Naive thymus-derived CD4-positive, alpha-beta T cell (primary cell): Measurements from ENCODE around the gene PON3. TPM values are rescaled to one million over a fixed set of nuclear protein-coding genes. Genes with fewer than 3 reads are reported as not detected.

Experiments
- ATAC-seq: fragments of 150-1000 bp; cut with Tn5 transposase; 2 replicates; pipeline ENCODE4 v1.10.0; 2021; ENCODE audit warnings: mild to moderate bottlenecking, moderate library complexity
- CTCF ChIA-PET: fragments of 350-600 bp; sonication (Branson Sonifier 250); formaldehyde crosslinking; loops from one replicate; lab custom pipeline; 2021; ENCODE audit warnings: antibody characterized with exemption; lab: Charles Lee
- POLR2A ChIA-PET: fragments of 350-600 bp; sonication (Branson Sonifier 250); formaldehyde crosslinking; loops from one replicate; lab custom pipeline; 2021; ENCODE audit warnings: antibody characterized with exemption, inconsistent platforms; lab: Charles Lee
- DNase-seq, 9 donors: peaks; one replicate each; pipeline versions ENCODE4 v3.0.0 to v3.0.0-alpha.2; 2020 to 2022; ENCODE audit warnings: mixed read lengths in 1 of 9
- H3K27ac ChIP-seq: one replicate; pipeline ENCODE4 v1.7.0; 2013; ENCODE audit warnings: mild to moderate bottlenecking, low read depth, low read length, moderate library complexity
- H3K27me3 ChIP-seq, 2 donors: one replicate each; pipeline ENCODE4 v1.7.0; 2013; ENCODE audit warnings: low read length in 2 of 2, mild to moderate bottlenecking in 2 of 2, moderate library complexity in 2 of 2; ENCODE audit not compliant: control insufficient read depth in 2 of 2, insufficient read depth in 2 of 2
- H3K36me3 ChIP-seq, 3 experiments: 1 replicate in 2 of 3; 2 replicates in 1 of 3; pipeline ENCODE4 v1.7.0; 2013; ENCODE audit warnings: low read length in 3 of 3, mild to moderate bottlenecking in 3 of 3, moderate library complexity in 1 of 3; ENCODE audit not compliant: insufficient read depth in 3 of 3, control insufficient read depth in 2 of 3
- H3K4me1 ChIP-seq, 2 donors: one replicate each; pipeline ENCODE4 v1.7.0; 2013; ENCODE audit warnings: low read length in 2 of 2, mild to moderate bottlenecking in 2 of 2, moderate library complexity in 1 of 2; ENCODE audit not compliant: control insufficient read depth in 2 of 2, insufficient read depth in 2 of 2
- H3K4me3 ChIP-seq: 2 replicates; pipeline ENCODE4 v1.7.0; 2013; ENCODE audit warnings: mild to moderate bottlenecking, low read length
- H3K9me3 ChIP-seq, 3 experiments: 1 replicate in 2 of 3; 2 replicates in 1 of 3; pipeline ENCODE4 v1.7.0; 2013; ENCODE audit warnings: low read length in 3 of 3; ENCODE audit not compliant: control insufficient read depth in 2 of 3
- H3K27ac Mint-ChIP-seq, 9 donors: one replicate each; pipeline ENCODE4 v1.8.0; 2020 to 2022; ENCODE audit warnings: mixed read lengths in 9 of 9, mild to moderate bottlenecking in 8 of 9, moderate library complexity in 5 of 9, inconsistent platforms in 2 of 9
- H3K27me3 Mint-ChIP-seq, 5 donors: one replicate each; pipeline ENCODE4 v1.8.0; 2021 to 2022; ENCODE audit warnings: mixed read lengths in 5 of 5, mild to moderate bottlenecking in 1 of 5
- H3K36me3 Mint-ChIP-seq, 5 donors: one replicate each; pipeline ENCODE4 v1.8.0; 2020 to 2022; ENCODE audit warnings: mixed read lengths in 5 of 5, mild to moderate bottlenecking in 3 of 5, inconsistent platforms in 1 of 5
- H3K4me1 Mint-ChIP-seq, 7 donors: one replicate each; pipeline ENCODE4 v1.8.0; 2020 to 2022; ENCODE audit warnings: mixed read lengths in 7 of 7, mild to moderate bottlenecking in 3 of 7, inconsistent platforms in 1 of 7
- H3K4me3 Mint-ChIP-seq, 10 donors: one replicate each; pipeline ENCODE4 v1.8.0; 2020 to 2022; ENCODE audit warnings: mild to moderate bottlenecking in 10 of 10, mixed read lengths in 10 of 10, moderate library complexity in 6 of 10, inconsistent platforms in 2 of 10
- H3K9me3 Mint-ChIP-seq, 11 donors: one replicate each; pipeline ENCODE4 v1.8.0; 2020 to 2022; ENCODE audit warnings: mixed read lengths in 11 of 11, mild to moderate bottlenecking in 4 of 11, inconsistent platforms in 1 of 11, moderate library complexity in 1 of 11
- intact Hi-C, 2 donors: fragments of 100-400 bp; cut with micrococcal nuclease; formaldehyde crosslinking; loops; one replicate each; pipeline ENCODE4 v1.15.1; 2023
- polyA plus RNA-seq, 2 donors: library from polyadenylated mRNA; unstranded; fragments of 300-500 nt; fragmentation: Illumina TruSeq; gene quantifications; one replicate each; pipeline ENCODE4 v1.2.3, GENCODE V29; 2021
- total RNA-seq, 6 experiments: library from RNA in 5 of 6; stranded (reverse) in 5 of 6; gene quantifications; 1 replicate in 5 of 6; 2 replicates in 1 of 6; pipeline ENCODE4 v1.2.3 and lab custom pipeline; 2021 to 2026

Gene PON3
- total RNA-seq (not detected), polyA plus RNA-seq (under 1 TPM in 1 of 2 donors, not detected in 1; 0.65 TPM), total RNA-seq (lab: John Stamatoyannopoulos, UW) (not detected)

- H3K9me3 Mint-ChIP-seq: peaks cover 0 to 4% (median 0%) of the 10 kb centered on the region in 11 donors
- H3K27ac Mint-ChIP-seq: no peak within 1 kb of the TSS
- peak within 1 kb of the TSS; percentile 43 to 82 (median 71) for H3K4me3 Mint-ChIP-seq
- Histone ChIP-seq H3K27ac (no peak within 1 kb of the TSS), H3K9me3 (no peaks in the 10 kb centered on the region), H3K4me1 (no peaks in the 10 kb centered on the region), H3K27me3 (peaks cover 4 to 7% of the 10 kb centered on the region in 2 donors), H3K4me3 (peak within 1 kb of the TSS; percentile 34), H3K36me3 (no peaks in the 10 kb centered on the region)
- DNase-seq (peak in 8 of 9 donors; percentile 5 to 36 (median 16)), ATAC-seq (peak; percentile 84)
- H3K36me3 Mint-ChIP-seq: no peaks in the 10 kb centered on the region
- ChIA-PET POLR2A (no interaction called here), CTCF (interaction anchor here (0.6 to 2.7 kb wide), 3 partner anchors 76 to 461 kb away, joined by 3 to 11 read pairs (median 3); no protein-coding TSS in a partner anchor)
- intact Hi-C loops: loop anchor here (1.0 to 2.0 kb wide), 2 partner anchors 80 to 81 kb away; no protein-coding TSS in a partner anchor
- H3K27me3 Mint-ChIP-seq: peaks cover 39 to 62% (median 52%) of the 10 kb centered on the region in 5 donors
- peaks cover 0 to 10% (median 0%) of the 10 kb centered on the region in 7 donors for H3K4me1 Mint-ChIP-seq
Measured at GRCh38 chr7:95396136-95397032, at the start of gene PON3. PON3 (minus strand) TSS chr7:95396375; CDS start chr7:95396350, 25 bp downstream.

DNA sequence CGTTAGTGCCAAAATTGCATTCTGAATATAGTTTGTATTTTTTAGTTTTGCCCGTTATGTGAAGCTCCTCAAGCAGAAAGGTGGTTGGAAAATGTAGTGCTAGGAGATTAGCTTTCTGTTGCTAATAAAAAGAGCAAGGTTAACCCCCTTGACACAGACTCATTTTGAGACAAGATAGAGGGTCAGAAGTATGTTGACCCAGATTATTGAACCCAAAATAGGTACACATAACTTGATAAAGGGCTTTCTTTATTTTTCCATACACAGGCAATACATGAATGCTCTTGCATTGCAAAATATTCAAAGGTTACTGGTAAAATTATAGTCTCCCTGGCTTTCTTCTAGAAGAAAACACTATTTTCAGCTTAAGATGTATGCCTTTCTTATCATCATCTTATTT is 48.6 kb upstream of the PON3 start:
- no peaks in the 10 kb centered on the region for H3K27me3 ChIP-seq
- ATAC-seq: no peak
- H3K9me3 Mint-ChIP-seq: no peaks in the 10 kb centered on the region
- H3K36me3 ChIP-seq: no peaks in the 10 kb centered on the region
- ChIA-PET POLR2A (no interaction called here), CTCF (no interaction called here)
- no peaks in the 10 kb centered on the region for H3K36me3 Mint-ChIP-seq
- no peaks in the 10 kb centered on the region for H3K9me3 ChIP-seq
- no peaks in the 10 kb centered on the region for H3K4me1 ChIP-seq
- H3K4me3 ChIP-seq: no peak overlapping the region
- peaks cover 0 to 4% (median 0%) of the 10 kb centered on the region in 5 donors for H3K27me3 Mint-ChIP-seq
- DNase-seq: no peak
- no peak overlapping the region for H3K4me3 Mint-ChIP-seq
- intact Hi-C loops: no loop called here
- H3K27ac Mint-ChIP-seq: no peak overlapping the region
- H3K27ac ChIP-seq: no peak overlapping the region
- no peaks in the 10 kb centered on the region for H3K4me1 Mint-ChIP-seq

- no peak for DNase-seq
- Histone ChIP-seq H3K36me3 (no peaks in the 10 kb centered on the region), H3K4me1 (no peaks in the 10 kb centered on the region), H3K27ac (no peak overlapping the region), H3K4me3 (no peak overlapping the region), H3K9me3 (no peaks in the 10 kb centered on the region), H3K27me3 (no peaks in the 10 kb centered on the region)
- Mint-ChIP-seq H3K36me3 (no peaks in the 10 kb centered on the region), H3K9me3 (no peaks in the 10 kb centered on the region), H3K4me3 (no peak overlapping the region), H3K27ac (no peak overlapping the region), H3K4me1 (no peaks in the 10 kb centered on the region), H3K27me3 (peaks cover 0 to 4% (median 2%) of the 10 kb centered on the region in 5 donors)
- POLR2A ChIA-PET: no interaction called here
- intact Hi-C loops: no loop called here
- no peak for ATAC-seq
- CTCF ChIA-PET: no interaction called here
Measured at GRCh38 chr7:95441042-95441823, 45.1 kb upstream of the PON3 start.

- Mint-ChIP-seq H3K9me3 (no peaks in the 10 kb centered on the region), H3K27me3 (peaks cover 0 to 7% (median 2%) of the 10 kb centered on the region in 5 donors), H3K4me1 (peaks cover 0 to 1% (median under 1%) of the 10 kb centered on the region in 7 donors), H3K36me3 (no peaks in the 10 kb centered on the region), H3K27ac (no peak overlapping the region), H3K4me3 (no peak overlapping the region)
- H3K27me3 ChIP-seq: no peaks in the 10 kb centered on the region
- no peaks in the 10 kb centered on the region for H3K36me3 ChIP-seq
- DNase-seq: no peak
- H3K27ac ChIP-seq: no peak overlapping the region
- peaks cover 0 to 2% of the 10 kb centered on the region in 2 donors for H3K4me1 ChIP-seq
- ChIA-PET POLR2A (no interaction called here), CTCF (no interaction called here)
- intact Hi-C loops: no loop called here
- no peaks in the 10 kb centered on the region for H3K9me3 ChIP-seq
- no peak for ATAC-seq
- no peak overlapping the region for H3K4me3 ChIP-seq
Measured at GRCh38 chr7:95440394-95441038, 44.3 kb upstream of the PON3 start.

- no peak for DNase-seq
- Histone ChIP-seq H3K27ac (no peak overlapping the region), H3K4me1 (peaks cover 0 to 3% of the 10 kb centered on the region in 2 donors), H3K36me3 (no peaks in the 10 kb centered on the region), H3K4me3 (no peak overlapping the region), H3K27me3 (no peaks in the 10 kb centered on the region), H3K9me3 (no peaks in the 10 kb centered on the region)
- Mint-ChIP-seq H3K4me1 (peaks cover 3 to 18% (median 17%) of the 10 kb centered on the region in 7 donors), H3K36me3 (peaks cover 0 to 3% (median 0%) of the 10 kb centered on the region in 5 donors), H3K9me3 (no peaks in the 10 kb centered on the region), H3K27me3 (peaks cover 0 to 17% (median 4%) of the 10 kb centered on the region in 5 donors), H3K4me3 (peak overlapping the region in 1 of 10 donors; percentile 20), H3K27ac (peak overlapping the region in 2 of 9 donors; percentile 23 to 88)
- ATAC-seq: no peak
- CTCF ChIA-PET: no interaction called here
- POLR2A ChIA-PET: no interaction called here
- intact Hi-C loops: loop anchor here in 1 of 2 donors (5.0 kb wide), 2 partner anchors 779 to 924 kb away; partner anchors contain the start of gene SGCE
Measured at GRCh38 chr7:95436407-95436806, 40.2 kb upstream of the PON3 start.

DNA sequence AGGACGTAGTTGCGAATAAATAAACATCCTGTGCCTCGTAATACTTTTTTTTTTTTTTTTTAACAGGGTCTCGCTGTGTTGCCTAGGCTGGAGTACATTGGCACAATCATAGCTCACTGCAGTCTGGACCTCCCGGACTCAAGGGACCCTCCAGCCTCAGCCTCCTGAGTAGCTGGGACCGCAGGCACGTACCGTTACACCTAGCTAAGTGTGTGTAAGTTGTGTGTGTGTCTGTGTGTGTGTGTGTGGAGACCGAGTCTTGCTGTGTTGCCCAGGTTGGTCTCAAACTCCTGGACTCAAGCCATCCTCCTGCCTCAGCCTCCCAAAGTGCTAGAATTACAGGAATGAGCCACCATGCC is 39.2 kb upstream of the PON3 start:
- H3K27me3 Mint-ChIP-seq: peaks cover 0 to 17% (median 3%) of the 10 kb centered on the region in 5 donors
- no peaks in the 10 kb centered on the region for H3K9me3 ChIP-seq
- H3K36me3 Mint-ChIP-seq: peaks cover 0 to 3% (median 0%) of the 10 kb centered on the region in 5 donors
- ATAC-seq (peak; percentile 18), DNase-seq (no peak)
- CTCF ChIA-PET: interaction anchor here (0.6 to 1.4 kb wide), 2 partner anchors 41 to 74 kb away, joined by 4 to 5 read pairs; no protein-coding TSS in a partner anchor
- H3K4me3 ChIP-seq: peak overlapping the region; percentile 55
- H3K27ac Mint-ChIP-seq: peak overlapping the region; percentile 56 to 95 (median 88)
- H3K27me3 ChIP-seq: no peaks in the 10 kb centered on the region
- peak overlapping the region; percentile 60 for H3K27ac ChIP-seq
- H3K36me3 ChIP-seq: no peaks in the 10 kb centered on the region
- no peaks in the 10 kb centered on the region for H3K9me3 Mint-ChIP-seq
- H3K4me1 ChIP-seq: peaks cover 0 to 3% of the 10 kb centered on the region in 2 donors
- POLR2A ChIA-PET: interaction anchor here (0.6 kb wide), 2 partner anchors 194 to 510 kb away, joined by 3 to 6 read pairs; no protein-coding TSS in a partner anchor
- H3K4me1 Mint-ChIP-seq: peaks cover 3 to 18% (median 17%) of the 10 kb centered on the region in 7 donors
- intact Hi-C loops: loop anchor here in 1 of 2 donors (5.0 kb wide), 2 partner anchors 778 to 923 kb away; partner anchors contain the start of gene SGCE
- peak overlapping the region; percentile 84 to 98 (median 90) for H3K4me3 Mint-ChIP-seq
